Loucy (cell line): ENCODE results near the gene ANGEL1.
A peak's percentile ranks its signal among the peaks of the same experiment; 100 is the strongest.

Experiments used
- H2AFZ ChIP-seq: fragments of 200-600 bp; sonication (generic); 2 replicates; pipeline ENCODE4 v1.6.0; 2016; ENCODE audit warnings: antibody characterized with exemption, mild to moderate bottlenecking, low read length, moderate library complexity
- H3F3A ChIP-seq: fragments of 200-600 bp; 2 replicates; pipeline ENCODE4 v1.6.0; 2016; ENCODE audit warnings: antibody characterized with exemption, low read depth, mild to moderate bottlenecking
- H3K27me3 ChIP-seq: fragments of 200-600 bp; sonication (generic); 2 replicates; pipeline ENCODE4 v1.6.1; 2014; ENCODE audit warnings: low read length, mild to moderate bottlenecking; ENCODE audit not compliant: insufficient read depth, poor library complexity, severe bottlenecking
- H3K36me3 ChIP-seq: fragments of 200-600 bp; sonication (generic); 2 replicates; pipeline ENCODE4 v1.6.1; 2016; ENCODE audit warnings: low read length; ENCODE audit not compliant: insufficient read depth
- H3K4me1 ChIP-seq: fragments of 200-600 bp; sonication (generic); 2 replicates; pipeline ENCODE4 v1.5.1; 2014; ENCODE audit warnings: low read length, mild to moderate bottlenecking; ENCODE audit not compliant: insufficient read depth, poor library complexity, severe bottlenecking
- H3K4me2 ChIP-seq: fragments of 200-600 bp; sonication (generic); 2 replicates; pipeline ENCODE4 v1.6.0; 2014; ENCODE audit warnings: antibody characterized with exemption, low read length, low read depth, mild to moderate bottlenecking; ENCODE audit not compliant: poor library complexity, severe bottlenecking
- H3K4me3 ChIP-seq: fragments of 200-600 bp; sonication (generic); 2 replicates; pipeline ENCODE4 v1.5.1; 2014; ENCODE audit warnings: low read length, mild to moderate bottlenecking, mixed read lengths; ENCODE audit not compliant: poor library complexity, severe bottlenecking
- H3K79me2 ChIP-seq: fragments of 200-600 bp; sonication (generic); 2 replicates; pipeline ENCODE4 v1.6.1; 2014; ENCODE audit warnings: low read length; ENCODE audit not compliant: insufficient read depth
- H3K9ac ChIP-seq: fragments of 200-600 bp; sonication (generic); 2 replicates; pipeline ENCODE4 v1.6.0; 2014; ENCODE audit warnings: mild to moderate bottlenecking, low read depth, low read length, moderate library complexity; ENCODE audit not compliant: poor library complexity, severe bottlenecking
- H3K9me2 ChIP-seq: fragments of 200-600 bp; sonication (generic); replicated peaks from 2 replicates; pipeline ENCODE4 v1.6.1; 2016; ENCODE audit warnings: low read depth, low read length, mixed read lengths
- H3K9me3 ChIP-seq: fragments of 200-600 bp; sonication (generic); 2 replicates; pipeline ENCODE4 v1.6.1; 2014; ENCODE audit warnings: mild to moderate bottlenecking, antibody characterized with exemption, low read length, low read depth; ENCODE audit not compliant: insufficient read depth
- H4K20me1 ChIP-seq: fragments of 200-600 bp; sonication (generic); 2 replicates; pipeline ENCODE4 v1.6.0; 2014; ENCODE audit warnings: antibody characterized with exemption, low read length, mild to moderate bottlenecking; ENCODE audit not compliant: insufficient read depth, poor library complexity, severe bottlenecking
- CTCF ChIP-seq: fragments of 200-600 bp; sonication (generic); conservative IDR thresholded peaks from 2 replicates; pipeline ENCODE4 v1.5.1; 2014; ENCODE audit warnings: mild to moderate bottlenecking, antibody characterized with exemption, low read length
- EZH2phosphoT487 ChIP-seq: fragments of 200-600 bp; IDR thresholded peaks from 2 replicates; pipeline ENCODE4 v1.6.1; 2018; ENCODE audit warnings: antibody characterized with exemption, mild to moderate bottlenecking, moderate library complexity, borderline replicate concordance

Gene ANGEL1

GRCh38 chr14:76761136-76761959, 51.3 kb downstream of the ANGEL1 start, which contains the start of gene VASH1:
VASH1 (plus strand) TSS chr14:76761468; CDS start chr14:76762822, 1,354 bp downstream.
- no peaks in the 10 kb centered on the region for H3K9me2 ChIP-seq
- H3K4me1 ChIP-seq = peaks cover 23% of the 10 kb centered on the region
- peaks cover 10% of the 10 kb centered on the region for H4K20me1 ChIP-seq
- H3F3A ChIP-seq = no peaks in the 10 kb centered on the region
- H3K79me2 ChIP-seq = peaks cover 7% of the 10 kb centered on the region; the same call in 1 of the 2 replicates
- H3K4me3 ChIP-seq = peak within 1 kb of the TSS; percentile 79
- H2AFZ ChIP-seq = peak within 1 kb of the TSS; percentile 85
- no peaks in the 10 kb centered on the region for H3K36me3 ChIP-seq
- H3K27me3 ChIP-seq = no peaks in the 10 kb centered on the region
- no peaks in the 10 kb centered on the region for H3K9me3 ChIP-seq
- H3K4me2 ChIP-seq = peak within 1 kb of the TSS; percentile 76
- H3K9ac ChIP-seq = peak within 1 kb of the TSS; percentile 66
- TF ChIP-seq CTCF = no peak
- TF ChIP-seq EZH2phosphoT487 = no peak

- Histone ChIP-seq H3K4me2 (peak overlapping the region; percentile 76), H3K9me3 (no peaks in the 10 kb centered on the region), H3K9ac (peak overlapping the region; percentile 66), H3K4me3 (peak overlapping the region; percentile 79), H4K20me1 (peaks cover 10% of the 10 kb centered on the region), H3F3A (no peaks in the 10 kb centered on the region), H3K9me2 (no peaks in the 10 kb centered on the region), H3K36me3 (no peaks in the 10 kb centered on the region), H3K27me3 (no peaks in the 10 kb centered on the region), H2AFZ (peak overlapping the region; percentile 85), H3K4me1 (peaks cover 23% of the 10 kb centered on the region), H3K79me2 (peaks cover 7% of the 10 kb centered on the region; the same call in 1 of the 2 replicates)
- no peak for TF ChIP-seq CTCF
- TF ChIP-seq EZH2phosphoT487 = no peak
Measured at GRCh38 chr14:76760331-76761135, 52.1 kb downstream of the ANGEL1 start.

GRCh38 chr14:76759589-76759988, 53.1 kb downstream of the ANGEL1 start:
- H3K27me3 ChIP-seq = no peaks in the 10 kb centered on the region
- peaks cover 10% of the 10 kb centered on the region for H4K20me1 ChIP-seq
- no peak overlapping the region for H3K4me3 ChIP-seq
- peaks cover 7% of the 10 kb centered on the region; the same call in 1 of the 2 replicates for H3K79me2 ChIP-seq
- TF ChIP-seq CTCF (no peak), EZH2phosphoT487 (no peak)
- H3F3A ChIP-seq = no peaks in the 10 kb centered on the region
- peaks cover 19% of the 10 kb centered on the region for H3K4me1 ChIP-seq
- no peaks in the 10 kb centered on the region for H3K9me2 ChIP-seq
- H3K36me3 ChIP-seq = no peaks in the 10 kb centered on the region
- H2AFZ ChIP-seq = no peak overlapping the region
- H3K9me3 ChIP-seq = no peaks in the 10 kb centered on the region
- H3K4me2 ChIP-seq = no peak overlapping the region
- H3K9ac ChIP-seq = no peak overlapping the region
